Measurements from ENCODE around the gene CHRM1. TPM values are rescaled to one million over a fixed set of nuclear protein-coding genes. Genes with fewer than 3 reads are reported as not detected.
"Not testable (repeated sequence)": the region's sequence is repeated elsewhere in the genome, so short reads cannot be mapped to it uniquely, and the experiment has no call there.

Gene CHRM1
- total RNA-seq, 1 donor from 2014 or later = not detected

DNA sequence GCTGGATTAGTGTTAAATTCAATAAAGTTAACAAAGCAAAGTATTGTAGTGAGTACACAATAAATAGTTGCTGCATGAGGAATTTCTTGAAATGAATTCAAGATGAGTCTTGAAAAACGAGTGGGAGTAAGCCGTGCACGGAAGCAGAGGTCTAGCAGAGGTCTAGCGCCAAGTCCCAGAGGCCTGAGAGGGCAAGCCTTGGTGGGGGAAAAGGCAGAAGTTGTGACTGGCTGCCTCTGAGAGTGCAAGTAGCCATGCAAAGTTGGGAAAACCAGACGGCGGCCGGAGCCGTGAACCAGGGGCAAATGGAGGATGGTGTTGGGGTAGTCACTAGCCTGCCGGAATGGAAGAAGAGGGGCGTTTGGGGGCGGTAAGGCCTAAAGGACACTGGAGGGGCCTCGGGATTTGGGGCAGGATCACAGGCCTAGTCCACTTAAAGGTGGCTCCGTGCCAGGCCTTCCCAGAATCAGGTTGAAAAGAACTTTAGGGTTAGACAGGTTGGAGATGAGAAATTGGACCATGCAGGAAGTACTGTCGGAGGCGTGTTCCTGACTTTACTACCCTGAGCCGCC is 40.8 kb downstream of the CHRM1 start:
- ATAC-seq (peak; percentile 11), DNase-seq (ENCODE audit: low spot score) (no peak)

GRCh38 chr11:62879235-62879978 is 41.8 kb downstream of the CHRM1 start:
- ATAC-seq = no peak
- DNase-seq (ENCODE audit: low spot score) = no peak

DNA sequence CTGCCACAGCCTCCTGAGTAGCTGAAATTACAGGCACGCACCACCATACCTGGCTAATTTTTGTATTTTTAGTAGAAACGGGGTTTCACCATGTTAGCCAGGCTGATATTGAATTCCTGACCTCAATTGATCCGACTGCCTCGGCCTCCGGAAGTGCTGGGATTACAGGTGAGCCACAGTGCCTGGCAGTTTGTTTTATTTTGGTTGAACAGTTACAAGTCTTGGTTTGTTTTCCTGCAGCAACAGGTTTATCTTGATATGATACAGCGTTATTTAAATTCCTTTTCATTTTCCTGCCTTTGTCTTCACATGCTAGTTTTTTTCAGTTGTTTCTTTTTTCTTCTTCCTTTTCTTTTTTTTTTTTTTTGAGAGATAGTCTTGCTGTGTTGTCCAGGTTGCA is 44.5 kb downstream of the CHRM1 start:
- no peak for ATAC-seq

DNA sequence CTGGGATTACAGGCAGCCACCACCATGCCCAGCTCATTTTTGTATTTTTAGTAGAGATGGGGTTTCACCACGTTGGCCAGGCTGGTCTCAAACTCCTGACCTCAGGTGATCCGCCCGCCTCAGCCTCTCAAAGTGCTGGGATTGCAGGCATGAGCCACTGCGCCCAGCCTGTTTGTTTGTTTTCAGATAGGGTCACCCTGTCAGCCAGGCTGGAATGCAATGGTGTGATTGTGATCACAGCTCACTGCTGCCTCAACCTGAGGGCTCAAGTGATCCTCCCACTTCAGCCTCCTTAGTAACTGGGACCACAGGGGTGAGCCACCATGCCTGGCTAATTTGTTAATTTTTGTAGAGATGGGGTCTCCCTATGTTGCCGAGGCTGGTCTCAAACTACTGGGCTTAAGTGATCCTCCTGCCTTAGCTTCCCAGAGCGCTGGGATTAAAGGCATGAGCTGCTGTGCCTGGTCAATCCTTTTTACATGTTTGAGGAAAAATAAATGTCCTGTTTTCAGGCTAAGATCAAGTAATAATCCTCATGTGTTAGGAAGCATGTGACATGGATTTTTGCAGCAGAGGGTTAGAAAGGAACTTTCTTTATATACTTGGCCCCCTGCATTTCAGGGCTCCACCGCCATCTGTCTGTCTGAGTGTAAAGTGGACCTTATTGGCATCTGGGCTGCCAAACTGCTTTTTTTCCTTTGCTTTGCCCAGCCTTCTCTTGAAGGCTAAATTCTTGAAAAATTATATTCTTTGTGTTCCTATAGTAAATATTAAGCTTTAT is 45.3 kb downstream of the CHRM1 start:
- ATAC-seq (peak; percentile 7), DNase-seq (ENCODE audit: low spot score) (no peak)

More for the DNA sequence above, 44.5 kb downstream of the CHRM1 start:
- DNase-seq (ENCODE audit: low spot score) = no peak

- no peak for DNase-seq (ENCODE audit: low spot score)
Observed at GRCh38 chr11:62874851-62875250, 46.3 kb downstream of the CHRM1 start.

GRCh38 chr11:62865635-62866034 is 55.5 kb downstream of the CHRM1 start:
- DNase-seq (ENCODE audit: low spot score) (no peak), ATAC-seq (no peak)

More at GRCh38 chr11:62874851-62875250, 46.3 kb downstream of the CHRM1 start:
- no peak for ATAC-seq

DNA sequence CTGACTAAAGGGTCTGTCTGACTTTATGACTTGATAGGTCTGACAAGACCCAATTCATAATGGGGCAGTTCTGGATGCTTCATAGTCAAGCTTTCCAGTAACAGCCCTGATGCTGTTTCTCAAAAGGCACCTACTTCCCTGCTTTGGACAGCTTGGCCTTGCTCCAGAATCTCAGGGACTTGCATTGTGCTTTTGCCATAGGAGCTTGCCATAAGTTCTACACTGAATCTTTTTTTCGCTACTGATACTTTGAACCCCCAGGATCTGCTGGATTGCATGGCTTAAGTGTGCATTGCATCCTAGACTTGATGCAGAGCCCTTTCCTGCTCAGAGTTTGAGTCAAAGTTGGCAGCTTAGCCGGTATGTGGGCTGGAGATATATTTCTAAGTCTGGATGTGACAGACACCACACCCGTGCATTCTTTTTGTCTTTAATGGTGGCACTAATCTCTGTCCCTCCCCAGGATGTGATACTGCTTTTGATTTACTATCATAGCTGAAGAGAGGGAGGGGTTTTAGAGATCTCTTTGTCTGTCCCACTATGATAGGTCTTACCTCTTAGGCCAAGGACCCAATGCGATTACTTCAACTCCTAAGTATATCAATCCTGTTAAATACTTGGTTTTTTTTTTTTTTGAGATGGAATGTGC is 57.4 kb downstream of the CHRM1 start:
- no peak for ATAC-seq

DNA sequence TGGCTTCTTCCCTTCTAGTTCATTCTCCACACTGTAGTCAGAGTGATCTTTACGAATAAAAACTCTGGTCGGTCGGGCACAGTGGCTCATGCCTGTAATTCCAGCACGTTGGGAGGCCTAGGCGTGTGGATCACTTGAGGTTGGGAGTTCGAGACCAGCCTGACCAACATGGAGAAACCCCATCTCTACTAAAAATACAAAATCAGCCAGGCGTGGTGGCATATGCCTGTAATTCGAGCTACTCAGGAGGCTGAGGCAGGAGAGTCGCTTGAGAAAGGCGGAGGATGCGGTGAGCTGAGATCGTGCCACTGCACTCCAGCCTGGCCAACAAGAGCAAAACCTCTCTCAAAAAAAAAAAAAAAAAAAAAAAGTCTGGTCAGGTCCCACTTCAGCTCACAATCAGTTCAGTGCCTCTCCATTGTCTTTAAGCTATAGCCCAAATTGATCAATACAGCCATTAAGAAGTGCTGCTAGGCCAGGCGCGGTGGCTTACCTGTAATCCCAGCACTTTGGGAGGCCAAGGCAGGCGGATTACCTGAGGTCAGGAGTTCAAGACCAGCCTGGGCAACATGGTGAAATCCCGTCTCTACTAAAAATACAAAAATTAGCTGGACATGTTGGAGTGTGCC is 59.5 kb downstream of the CHRM1 start:
- ATAC-seq; DNase-seq (ENCODE audit: low spot score): not testable (repeated sequence)

More for the DNA sequence above, 57.4 kb downstream of the CHRM1 start:
- DNase-seq (ENCODE audit: low spot score) = no peak

DNA sequence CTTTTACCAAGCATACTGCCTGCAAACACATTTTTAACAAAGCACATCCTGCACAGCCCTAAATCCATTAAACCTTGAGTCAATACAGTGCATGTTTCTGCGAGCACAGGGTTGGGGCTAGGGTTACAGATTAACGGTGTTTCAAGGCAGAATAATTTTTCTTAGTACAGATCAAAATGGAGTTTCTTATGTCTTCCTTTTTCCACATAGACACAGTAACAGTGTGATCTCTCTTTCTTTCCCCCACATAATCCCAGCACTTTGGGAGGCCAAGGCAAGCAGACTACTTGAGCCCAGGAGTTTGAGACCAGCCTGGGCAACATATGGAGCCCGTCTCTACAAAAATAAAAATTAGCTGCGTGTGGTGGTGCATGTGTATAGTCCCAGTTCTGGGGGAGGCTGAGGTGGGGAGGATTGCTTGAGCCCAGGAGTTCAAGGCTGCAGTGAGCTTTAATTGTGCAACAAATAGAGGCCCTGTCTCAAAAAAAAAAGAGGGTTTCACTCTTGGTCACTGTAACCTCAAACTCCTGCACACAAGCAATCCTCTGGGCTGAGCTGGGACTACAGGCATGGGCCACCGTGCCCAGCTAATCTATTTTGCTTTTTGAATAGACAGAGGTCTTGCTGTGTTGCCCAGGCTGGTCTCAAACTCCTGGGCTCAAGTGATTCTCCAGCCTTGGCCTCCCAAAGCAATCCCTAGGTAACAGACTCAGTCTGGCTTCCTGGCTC is 60.2 kb downstream of the CHRM1 start:
- no peak for ATAC-seq
- no peak for DNase-seq (ENCODE audit: low spot score)

GRCh38 chr11:62859281-62859703 is 61.9 kb downstream of the CHRM1 start:
- DNase-seq (ENCODE audit: low spot score); ATAC-seq: not testable (repeated sequence)

Other genes with a start within 250 kb of the CHRM1 start
- gene UQCC3, start 249.7 kb downstream of the CHRM1 start, total RNA-seq = 4.9 TPM
- gene LBHD1, start 249.1 kb downstream of the CHRM1 start, total RNA-seq = 3.3 TPM
- 30.5 TPM for gene UBXN1, start 242.3 kb downstream of the CHRM1 start, total RNA-seq
- gene LRRN4CL, start 231.8 kb downstream of the CHRM1 start, total RNA-seq = not detected
- gene BSCL2, start 213.9 kb downstream of the CHRM1 start, total RNA-seq = 35.1 TPM
- 0.20 TPM for gene GNG3, start 213.7 kb downstream of the CHRM1 start, total RNA-seq
- 13.7 TPM for gene HNRNPUL2, start 193.9 kb downstream of the CHRM1 start, total RNA-seq
- gene TTC9C, start 192.9 kb downstream of the CHRM1 start, total RNA-seq = 11.2 TPM
- 5.5 TPM for gene ZBTB3, start 167.2 kb downstream of the CHRM1 start, total RNA-seq
- 22.7 TPM for gene POLR2G, start 159.8 kb downstream of the CHRM1 start, total RNA-seq
- gene TAF6L, start 150.0 kb downstream of the CHRM1 start, total RNA-seq = 22.9 TPM
- 27.5 TPM for gene TMEM179B, start 134.0 kb downstream of the CHRM1 start, total RNA-seq
- gene TMEM223, start 129.4 kb downstream of the CHRM1 start, total RNA-seq = 7.6 TPM
- gene NXF1, start 115.9 kb downstream of the CHRM1 start, total RNA-seq = 42.8 TPM
- 23.8 TPM for gene STX5, start 89.3 kb downstream of the CHRM1 start, total RNA-seq
- not detected for gene TEX54, start 88.5 kb downstream of the CHRM1 start, total RNA-seq
- 20.5 TPM for gene WDR74, start 81.8 kb downstream of the CHRM1 start, total RNA-seq
- 64.8 TPM for gene SLC3A2, start 40.5 kb downstream of the CHRM1 start, total RNA-seq
- gene SLC22A6, start 63.6 kb upstream of the CHRM1 start, total RNA-seq = not detected
- gene SLC22A8, start 94.5 kb upstream of the CHRM1 start, total RNA-seq = not detected
- 0.18 TPM for gene SLC22A24, start 222.9 kb upstream of the CHRM1 start, total RNA-seq

Data from left lobe of liver (tissue), 2 donors.